GM21825 (cell line): ENCODE results near the gene TENM3.
"Not testable (repeated sequence)": the region's sequence is repeated elsewhere in the genome, so short reads cannot be mapped to it uniquely, and the experiment has no call there.

Experiments
- ATAC-seq: cut with Tn5 transposase; IDR thresholded peaks from one replicate; pipeline ENCODE4 v1.9.1; 2021; ENCODE audit warnings: mild to moderate bottlenecking, moderate library complexity; ENCODE audit not compliant: unreplicated experiment

TENM3 gene

DNA sequence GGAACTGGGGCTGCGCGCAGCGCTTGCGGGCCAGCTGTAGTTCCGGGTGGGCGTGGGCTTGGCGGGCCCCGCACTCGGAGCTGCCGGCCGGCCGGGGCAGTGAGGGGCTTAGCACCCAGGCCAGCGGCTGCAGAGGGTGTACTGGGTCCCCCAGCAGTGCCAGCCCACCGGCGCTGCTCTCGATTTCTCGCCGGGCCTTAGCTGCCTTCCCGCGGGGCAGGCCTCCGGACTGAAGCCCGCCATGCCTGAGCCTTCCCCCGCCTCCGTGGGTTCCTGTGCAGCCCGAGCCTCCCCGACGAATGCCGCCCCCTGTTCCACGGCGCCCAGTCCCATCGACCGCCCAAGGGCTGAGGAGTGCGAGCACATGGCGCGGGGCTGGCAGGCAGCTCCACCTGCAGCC lies 143.4 kb downstream of the TENM3 start:
- ATAC-seq = not testable (repeated sequence)

DNA sequence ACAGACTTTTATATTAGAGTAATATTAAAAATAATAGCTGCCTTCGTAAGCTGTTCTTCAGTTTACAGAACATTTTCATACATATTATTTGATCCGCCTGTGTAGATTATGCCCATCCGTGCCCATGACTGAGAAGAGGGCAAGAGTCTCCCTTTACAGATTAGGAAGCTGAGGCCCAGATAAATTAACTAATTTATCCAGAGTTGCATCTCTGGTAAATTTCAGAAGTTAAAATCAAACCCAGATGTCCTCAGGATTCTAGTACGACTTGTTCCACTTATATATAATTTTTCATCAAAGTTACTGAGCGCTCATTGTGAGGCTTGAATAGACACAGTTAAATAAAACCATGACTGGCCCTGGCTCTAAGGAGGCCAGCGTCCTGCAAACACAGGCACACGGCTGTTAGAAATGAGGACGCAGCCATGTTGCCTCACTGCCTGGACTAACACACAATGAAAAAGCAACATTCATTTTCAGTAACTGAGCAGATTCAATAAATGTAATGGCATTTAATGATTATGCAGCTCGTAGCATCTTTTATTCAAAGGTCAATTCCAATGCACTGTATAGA lies 148.0 kb downstream of the TENM3 start:
- no peak for ATAC-seq

DNA sequence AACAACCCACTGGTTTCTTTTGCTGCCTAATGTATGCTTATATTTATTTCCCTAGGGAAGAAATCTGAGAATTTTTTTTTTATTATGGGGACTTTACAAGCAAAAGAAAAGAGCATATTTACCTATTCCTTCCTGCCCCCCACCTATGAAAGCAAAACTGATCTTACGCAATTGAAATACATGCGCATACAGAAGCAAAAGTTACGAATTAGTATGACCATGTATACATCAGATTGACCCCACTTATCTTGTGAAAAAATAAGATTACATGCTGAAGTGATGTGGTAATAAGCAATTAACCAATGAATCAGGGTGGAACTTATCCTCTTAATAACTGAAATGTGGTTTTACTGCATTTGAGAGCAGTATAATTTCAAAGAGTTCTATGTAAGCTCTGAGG lies 151.0 kb downstream of the TENM3 start:
- ATAC-seq = no peak

DNA sequence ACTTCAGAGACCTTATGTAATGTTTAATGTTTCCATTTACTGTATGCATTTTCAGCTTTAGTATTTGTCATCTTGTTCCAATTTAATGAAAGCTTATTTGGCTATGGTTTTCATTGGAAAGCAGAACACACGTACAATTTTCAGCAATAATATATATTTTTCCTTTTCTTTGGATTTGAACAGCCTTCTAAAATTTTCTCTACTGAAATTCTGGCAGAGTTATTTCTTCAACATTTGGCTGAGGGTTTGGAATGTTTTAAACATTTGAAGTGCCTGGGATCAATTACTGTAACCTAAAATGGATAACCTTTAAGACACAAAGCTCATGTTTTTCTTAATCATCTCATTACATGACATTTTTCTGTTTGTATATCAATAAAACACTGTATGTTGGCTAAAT lies 156.9 kb downstream of the TENM3 start:
- no peak for ATAC-seq

DNA sequence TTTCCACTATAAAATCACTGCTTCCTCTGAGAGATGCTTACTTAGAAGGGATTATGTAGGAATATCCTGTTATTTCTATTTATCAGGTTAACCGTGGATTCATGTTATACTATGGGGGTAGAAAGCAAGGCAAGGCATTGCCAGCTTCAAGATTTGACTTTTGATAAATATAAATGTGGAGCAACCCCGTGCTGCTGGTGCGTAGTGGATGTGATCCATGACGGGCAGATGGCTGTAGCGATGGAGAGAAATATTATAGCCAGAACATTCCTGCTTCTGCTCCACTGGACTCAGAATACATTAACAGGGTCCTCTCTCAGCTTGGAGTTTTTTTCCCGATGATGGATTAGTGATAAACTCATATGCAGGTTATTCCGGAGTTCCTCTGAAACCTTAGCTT lies 157.6 kb downstream of the TENM3 start:
- ATAC-seq = no peak

DNA sequence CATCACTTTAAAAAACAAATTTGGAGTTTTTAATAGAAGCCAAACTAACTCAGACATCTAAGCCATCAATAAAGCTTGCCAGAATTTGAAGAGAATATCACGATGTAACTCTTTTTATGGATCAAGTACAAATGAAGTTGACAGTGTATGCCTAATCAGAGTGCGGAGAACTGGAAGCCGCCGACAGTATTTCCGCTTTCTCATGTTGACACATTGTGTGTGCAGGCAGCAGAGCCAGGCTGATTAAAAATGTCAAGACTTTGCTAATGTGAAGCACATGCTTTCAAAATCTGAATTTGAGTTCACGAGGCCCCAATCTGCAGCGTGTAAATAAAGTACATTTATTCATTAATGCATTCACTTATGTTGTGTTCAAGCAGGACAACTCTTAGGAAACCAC lies 161.2 kb downstream of the TENM3 start:
- ATAC-seq = no peak

DNA sequence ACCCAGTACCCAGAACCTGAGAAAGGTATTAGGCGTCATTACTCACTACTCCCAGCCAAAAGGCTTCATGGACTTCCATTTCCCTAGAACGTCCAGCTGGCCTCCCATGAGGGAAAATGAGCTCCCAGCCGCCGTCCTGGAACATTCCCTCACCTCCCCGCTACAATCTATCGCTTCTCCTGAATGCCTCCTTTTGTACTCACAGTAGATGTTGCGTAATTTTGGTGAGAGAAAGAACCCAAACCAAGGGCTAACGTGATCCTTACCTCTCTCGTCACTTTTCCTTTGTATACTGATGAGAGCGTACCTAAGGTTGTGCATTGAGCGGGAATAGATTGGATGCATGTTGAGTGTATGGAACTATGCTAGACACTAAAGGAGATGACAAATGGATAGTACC lies 161.9 kb downstream of the TENM3 start:
- ATAC-seq = no peak

DNA sequence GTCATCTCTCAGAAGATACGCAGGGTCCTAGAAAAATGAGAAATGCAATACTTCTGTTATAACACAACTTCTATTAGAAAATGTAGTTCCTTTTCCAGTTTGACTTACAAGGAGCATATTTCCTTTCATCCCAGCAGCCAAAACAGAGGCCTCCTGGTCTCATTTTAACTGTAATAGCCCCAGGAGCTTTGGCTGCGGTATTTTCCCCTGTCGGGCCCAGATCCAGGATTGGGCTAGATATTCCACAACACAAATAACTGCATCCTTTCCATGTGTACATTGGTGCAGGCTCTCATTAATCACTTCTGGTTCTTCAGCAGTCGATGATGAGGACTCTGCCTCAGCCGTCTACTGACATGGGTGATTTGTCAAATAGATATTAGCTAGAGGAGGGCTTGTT lies 166.1 kb downstream of the TENM3 start:
- no peak for ATAC-seq

DNA sequence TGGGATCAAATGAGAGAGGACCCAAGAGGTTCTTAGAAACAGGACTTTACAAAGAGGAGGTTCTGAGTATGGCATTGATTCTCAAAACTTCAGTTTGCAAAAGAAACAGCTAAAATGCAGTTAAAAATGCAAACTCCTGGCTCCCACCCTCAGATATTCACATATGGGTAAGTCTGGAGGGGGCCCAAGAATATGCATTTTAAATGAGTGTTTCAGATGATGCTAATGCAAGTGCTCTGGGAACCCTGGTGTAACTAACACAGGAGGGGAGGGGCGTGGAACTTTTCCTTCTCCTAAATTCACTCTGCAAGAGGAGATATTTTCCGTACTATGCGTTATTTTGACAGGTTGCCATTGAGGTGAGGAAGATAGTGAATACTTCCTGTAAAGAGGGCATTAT lies 168.2 kb downstream of the TENM3 start:
- no peak for ATAC-seq

DNA sequence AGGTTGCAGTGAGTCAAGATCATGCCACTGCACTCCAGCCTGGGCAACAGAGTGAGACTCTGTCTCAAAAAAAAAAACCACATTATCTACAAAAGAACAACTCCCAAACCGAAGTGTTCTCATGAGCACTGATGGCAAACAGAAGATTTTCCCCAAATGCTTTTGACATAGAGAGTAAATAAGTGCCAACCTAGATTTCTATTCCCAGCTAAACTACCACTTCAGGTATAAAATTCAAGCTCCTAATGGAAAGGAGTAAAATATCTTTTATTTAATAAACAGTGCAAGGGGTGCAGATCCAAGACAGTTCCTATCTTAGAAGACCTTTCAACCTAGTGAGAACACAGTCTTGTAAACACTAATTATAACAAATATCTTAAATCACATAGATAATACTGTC lies 170.3 kb downstream of the TENM3 start:
- no peak for ATAC-seq

DNA sequence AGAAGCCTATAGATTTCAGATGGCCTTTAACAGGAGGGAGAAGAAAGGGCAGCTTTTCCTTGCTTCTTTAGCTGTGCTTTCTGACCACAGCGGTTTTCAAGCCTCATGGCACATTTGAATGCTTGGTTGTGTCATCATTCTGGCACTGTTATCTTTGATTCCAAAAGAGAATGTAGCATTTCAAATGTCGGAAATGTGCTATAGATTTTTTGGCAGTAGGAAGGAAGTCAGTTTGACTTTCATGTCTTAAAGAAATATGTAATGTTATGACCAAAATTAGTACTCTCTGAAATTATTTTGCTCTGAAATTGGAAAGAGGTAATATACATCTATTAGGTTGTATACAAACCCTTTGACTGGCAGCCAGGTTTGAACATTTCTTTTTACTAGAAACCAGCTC lies 171.9 kb downstream of the TENM3 start:
- ATAC-seq = no peak

DNA sequence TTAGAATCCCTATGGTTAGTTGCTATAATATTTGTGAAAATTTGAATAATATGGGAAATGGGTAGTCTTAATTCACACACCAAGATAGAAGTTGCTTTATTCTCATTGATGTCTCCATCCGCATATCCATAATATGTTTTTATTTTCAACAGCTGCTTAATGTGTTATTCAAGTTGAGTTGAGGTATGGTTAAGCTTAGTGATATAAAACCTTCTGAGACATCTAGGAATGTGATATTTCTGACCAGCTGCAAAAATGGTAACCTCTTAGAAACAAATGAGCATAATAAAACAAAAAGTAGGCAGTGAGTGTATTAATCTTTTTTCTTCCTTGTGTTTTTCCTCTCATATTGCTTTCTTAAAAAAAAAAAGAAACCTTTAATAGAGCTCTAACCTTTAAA lies 172.9 kb downstream of the TENM3 start:
- ATAC-seq = no peak

DNA sequence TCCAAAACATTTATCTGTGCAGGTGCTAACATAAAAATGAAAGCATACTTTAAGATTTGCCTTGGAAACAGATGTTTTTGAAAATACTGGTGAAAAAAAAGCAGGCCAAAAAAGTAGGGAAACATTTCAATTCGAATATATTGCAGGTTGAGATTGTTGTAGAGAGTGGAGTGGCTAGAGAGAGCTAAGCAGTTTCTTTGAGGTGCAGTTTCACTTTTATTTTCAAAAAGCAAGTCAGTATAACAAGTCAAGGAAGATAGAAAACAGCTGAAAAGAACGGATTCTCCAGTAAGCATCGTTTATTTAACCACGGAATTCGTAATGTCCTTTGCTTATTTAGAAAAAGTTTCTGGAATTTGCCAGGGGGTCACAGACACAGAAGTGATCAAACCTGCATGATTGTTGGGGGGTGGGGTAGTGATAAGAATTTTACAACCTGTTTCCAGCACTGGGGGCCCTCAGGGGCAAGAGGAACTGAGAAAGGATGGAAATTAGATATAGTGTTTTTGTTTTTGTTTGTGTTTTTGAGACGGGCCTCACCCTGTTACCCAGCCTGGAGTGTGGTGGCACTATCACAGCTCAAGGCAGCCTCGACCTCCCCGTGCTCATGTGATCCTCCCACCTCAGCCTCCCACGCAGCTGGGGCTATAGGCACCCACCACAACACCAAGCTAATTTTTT lies 175.0 kb downstream of the TENM3 start:
- ATAC-seq = no peak

DNA sequence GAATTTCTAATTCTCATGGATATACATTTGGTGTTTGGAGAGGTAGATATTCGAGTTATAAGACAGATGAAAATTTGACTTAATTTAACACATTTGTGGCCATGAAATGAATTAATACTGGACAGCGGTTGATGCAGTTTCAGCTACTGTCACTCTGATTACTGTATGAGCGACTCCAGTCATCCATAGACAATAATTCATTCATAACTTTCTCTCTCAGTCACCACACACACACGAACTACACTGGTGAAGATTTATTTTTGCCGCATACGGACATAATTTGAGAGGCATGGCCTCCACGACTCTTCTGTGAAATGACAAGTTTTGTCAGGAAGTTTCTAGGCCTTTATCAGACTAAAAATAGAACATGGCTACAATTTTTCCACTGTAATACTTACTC lies 177.0 kb downstream of the TENM3 start:
- ATAC-seq = no peak

DNA sequence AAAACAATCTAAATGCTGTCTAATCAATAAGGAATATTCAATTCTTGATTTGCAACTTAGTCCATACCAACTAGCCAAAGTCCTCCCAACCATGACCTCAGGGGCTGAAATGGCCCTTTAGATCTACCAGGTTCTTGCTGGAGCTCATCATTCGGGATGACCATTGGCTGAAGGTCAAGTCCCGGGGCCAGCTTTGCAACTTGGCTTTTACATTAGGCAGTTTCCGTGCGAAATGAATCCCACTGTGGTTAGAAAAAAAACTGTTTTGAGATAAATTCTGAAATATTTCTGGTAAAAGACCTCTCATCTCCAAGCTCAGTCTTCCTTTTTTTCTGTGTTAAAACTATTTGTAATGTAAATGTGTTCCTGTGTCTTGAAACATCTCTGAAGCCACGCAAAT lies 178.6 kb downstream of the TENM3 start:
- no peak for ATAC-seq

DNA sequence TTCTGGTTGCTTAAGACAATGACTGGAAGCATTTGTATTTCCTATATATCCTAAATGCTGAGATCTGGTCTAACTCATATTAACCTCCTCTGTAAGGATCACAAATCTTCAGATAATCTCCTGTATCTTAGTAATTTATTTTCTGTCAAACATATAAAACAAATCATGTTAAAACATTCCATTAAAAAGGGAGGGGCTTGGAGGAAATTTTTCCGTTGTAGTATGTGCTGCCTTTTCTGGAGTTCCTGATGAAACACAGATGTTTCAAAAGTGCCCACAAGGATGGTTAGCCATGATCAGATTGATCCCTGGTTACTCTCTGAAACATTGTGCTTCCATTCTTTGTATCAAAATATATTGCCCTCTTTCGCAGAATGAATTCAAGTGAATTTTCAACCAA lies 182.1 kb downstream of the TENM3 start:
- ATAC-seq = no peak

DNA sequence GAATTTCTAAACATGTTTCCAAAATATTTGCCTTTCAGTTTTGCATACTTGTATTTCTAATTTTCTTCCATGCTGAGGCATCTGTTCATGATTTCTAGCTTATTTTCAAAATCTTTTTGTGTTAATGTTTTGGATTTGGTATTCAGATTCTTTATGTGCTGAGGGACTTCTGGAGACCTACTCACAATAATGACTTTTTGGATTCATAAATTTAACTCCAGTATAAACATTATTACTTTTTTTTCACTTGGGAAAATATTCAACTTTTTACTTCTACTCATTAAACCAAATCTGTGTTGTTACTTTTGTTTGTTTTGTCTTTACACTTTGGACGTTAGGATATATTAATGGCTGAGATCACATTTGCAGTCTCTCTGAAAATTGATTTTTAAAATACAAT lies 183.7 kb downstream of the TENM3 start:
- no peak for ATAC-seq

DNA sequence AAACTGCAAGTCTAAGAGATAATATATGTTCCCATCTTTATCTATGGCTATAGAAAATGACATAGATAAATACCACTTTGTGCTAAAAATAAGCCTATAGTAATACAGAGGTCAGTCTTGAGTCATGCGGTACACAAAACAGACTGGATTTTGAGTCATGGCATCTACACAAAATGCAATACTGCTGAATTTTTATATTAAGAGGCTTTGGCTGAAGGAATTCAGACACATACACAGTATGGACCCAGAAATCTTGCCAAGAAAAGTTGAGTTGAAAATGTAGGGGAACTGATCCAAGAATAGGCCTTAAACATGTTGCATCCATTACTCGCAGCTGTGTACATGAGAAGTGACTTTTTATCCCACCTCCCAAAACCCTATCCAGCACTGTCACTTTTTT lies 184.4 kb downstream of the TENM3 start:
- ATAC-seq = no peak

DNA sequence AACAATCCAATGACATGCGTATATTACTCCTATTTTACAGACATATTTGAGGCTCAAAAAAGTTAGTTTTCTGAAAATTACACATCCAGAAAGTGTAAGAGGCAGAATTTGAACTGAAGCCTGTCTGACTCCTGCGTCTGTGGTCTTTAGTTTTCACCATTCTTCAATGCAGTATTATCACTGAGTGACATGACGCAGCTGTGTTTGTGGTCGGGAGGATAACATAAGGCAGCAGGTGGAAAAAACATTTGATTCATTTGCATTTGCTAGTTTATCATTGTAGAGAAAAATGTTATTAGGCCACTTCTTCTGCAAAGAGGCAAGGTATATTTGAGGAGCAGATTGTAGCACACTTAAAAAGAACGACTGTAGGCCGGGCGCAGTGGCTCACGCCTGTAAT lies 186.7 kb downstream of the TENM3 start:
- no peak for ATAC-seq

DNA sequence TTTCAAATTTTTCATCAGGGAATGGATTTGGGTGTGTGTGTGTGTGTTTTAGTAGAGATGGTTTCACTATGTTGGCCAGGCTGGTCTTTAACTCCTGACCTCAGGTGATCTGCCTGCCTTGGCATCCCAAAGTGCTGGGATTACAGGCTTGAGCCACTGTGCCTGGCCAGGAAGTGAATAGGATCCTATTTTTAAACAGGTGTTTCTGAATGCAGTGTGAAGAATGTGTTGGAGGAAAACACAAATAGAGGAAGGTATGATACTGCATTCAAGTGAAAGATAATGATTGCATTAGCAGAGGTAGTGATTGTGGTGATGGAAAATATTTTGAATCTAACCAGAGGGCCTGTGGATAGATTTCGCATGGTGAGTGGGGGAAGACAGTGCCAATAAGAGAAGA lies 189.6 kb downstream of the TENM3 start:
- no peak for ATAC-seq

DNA sequence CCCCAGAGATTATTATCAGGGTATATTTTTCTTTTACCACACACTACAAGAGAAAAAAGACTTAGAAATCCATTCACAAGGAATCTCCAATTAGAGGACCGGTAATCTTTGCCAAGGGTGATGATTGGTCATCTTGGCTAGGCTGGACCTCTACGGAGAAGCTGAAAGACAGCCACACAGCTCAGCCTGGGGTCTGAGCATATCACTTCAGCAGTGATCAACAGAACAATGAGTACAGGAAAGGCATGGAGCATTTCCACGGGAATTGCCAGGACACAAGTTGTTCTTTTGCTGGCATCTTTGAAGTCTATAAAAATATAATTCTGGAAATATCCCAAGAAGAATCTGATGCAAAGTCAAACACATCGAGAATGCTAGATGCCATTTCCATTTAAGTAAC lies 191.5 kb downstream of the TENM3 start:
- no peak for ATAC-seq

DNA sequence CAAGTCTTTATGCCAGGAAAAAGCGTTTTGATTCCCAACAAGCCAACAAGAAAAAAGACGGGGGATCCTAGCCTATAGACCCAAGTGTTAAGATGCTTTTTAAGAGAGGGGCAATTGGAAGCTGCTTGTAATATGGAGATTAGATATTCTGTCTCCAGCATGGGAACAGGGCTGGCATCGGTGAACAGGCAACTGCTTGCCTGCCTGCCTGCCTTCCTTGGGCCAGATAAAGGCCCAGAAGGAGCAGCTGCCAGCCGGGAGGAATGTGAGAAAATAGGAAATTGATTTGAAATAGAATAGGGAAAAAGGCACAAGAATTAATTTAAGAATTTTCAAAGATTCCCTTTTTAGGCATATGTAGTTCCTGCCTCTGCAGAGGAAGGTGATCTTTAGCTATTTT lies 192.2 kb downstream of the TENM3 start:
- no peak for ATAC-seq

DNA sequence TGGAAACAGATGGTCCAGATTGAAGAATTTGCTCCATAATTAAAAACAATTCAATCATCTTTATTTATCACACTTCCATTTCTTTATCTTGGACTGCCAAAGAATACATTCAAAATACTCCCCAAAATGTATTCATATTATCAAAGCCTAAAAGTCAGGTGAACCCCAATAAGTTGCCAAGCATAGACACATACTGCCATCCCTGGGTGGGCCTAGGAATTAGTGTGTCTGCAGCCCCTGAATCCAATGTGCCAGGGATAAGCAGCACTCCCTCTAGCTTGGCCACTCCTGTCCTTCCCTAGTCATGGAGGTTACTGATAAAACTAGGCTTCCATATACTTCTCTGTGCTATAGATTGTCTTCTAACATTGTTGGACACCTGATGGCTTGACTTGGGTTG lies 199.9 kb downstream of the TENM3 start:
- ATAC-seq = no peak
